Transverse colon (tissue), 4 donors: ENCODE measurements around the gene SLC7A8. TPM values are rescaled to one million over a fixed set of nuclear protein-coding genes. Genes with fewer than 3 reads are reported as not detected.

Experiments used
- DNase-seq: peaks from one replicate; pipeline ENCODE4 v3.0.0-alpha.2; 2019
- H3K27ac ChIP-seq, 4 donors: fragments of 200-600 bp; sonication (generic); 2 replicates each; pipeline ENCODE4 v1.5.1; 2016 to 2018; ENCODE audit warnings: inconsistent platforms in 4 of 4
- H3K27me3 ChIP-seq: fragments of 200-600 bp; sonication (generic); 2 replicates; pipeline ENCODE4 v1.5.1; 2017; ENCODE audit warnings: inconsistent platforms
- H3K36me3 ChIP-seq, 4 donors: fragments of 200-600 bp; sonication (generic); 2 replicates each; pipeline ENCODE4 v1.5.1; 2017 to 2019; ENCODE audit warnings: inconsistent platforms in 4 of 4
- H3K4me1 ChIP-seq, 4 donors: fragments of 200-600 bp; sonication (generic); 2 replicates each; pipeline ENCODE4 v1.5.1; 2017 to 2020; ENCODE audit warnings: inconsistent platforms in 4 of 4
- H3K4me3 ChIP-seq, 4 donors: fragments of 200-600 bp; sonication (generic); 1 replicate in 1 of 4; 2 replicates in 3 of 4; pipeline versions ENCODE4 v1.5.1 to v1.6.1; 2017 to 2019; ENCODE audit warnings: inconsistent platforms in 4 of 4
- H3K9me3 ChIP-seq, 2 donors: fragments of 200-600 bp; sonication (generic); 2 replicates each; pipeline ENCODE4 v1.5.1; 2017 to 2019; ENCODE audit warnings: inconsistent platforms in 2 of 2
- CTCF ChIP-seq, 5 experiments: fragments of 200-600 bp in 3 of 5; fragments of 450-650 bp in 2 of 5; sonication (generic) in 3 of 5; IDR thresholded peaks; 1 replicate in 2 of 5; 2 replicates in 3 of 5; pipeline ENCODE4 v1.5.1; 2016 to 2017; ENCODE audit warnings: antibody characterized with exemption in 5 of 5, inconsistent platforms in 3 of 5, mild to moderate bottlenecking in 2 of 5, moderate library complexity in 1 of 5
- EP300 ChIP-seq: sonication (generic); formaldehyde crosslinking; IDR thresholded peaks from one replicate; pipeline ENCODE4 v1.6.1; 2017; ENCODE audit warnings: antibody characterized with exemption, low read depth
- POLR2A ChIP-seq: fragments of 450-650 bp; IDR thresholded peaks from one replicate; pipeline ENCODE4 v1.6.1; 2016; ENCODE audit warnings: antibody characterized with exemption, mild to moderate bottlenecking, moderate library complexity
- POLR2AphosphoS5 ChIP-seq, 3 donors: sonication (generic); formaldehyde crosslinking; IDR thresholded peaks; one replicate each; pipeline ENCODE4 v1.6.1; 2016; ENCODE audit warnings: antibody characterized with exemption in 3 of 3
- WGBS, 2 donors: methylation state at CpG; one replicate each; pipeline ENCODE4 v1.1.5; 2018; ENCODE audit warnings: low coverage in 1 of 2; 5-methylcytosine and 5-hydroxymethylcytosine counted together
- in situ Hi-C, 4 donors: fragments of 200-750 bp; cut with MboI; loops; one replicate each; pipeline versions ENCODE4 v1.15.0 to v1.15.1; 2017; ENCODE audit warnings: low sequenced_read_pairs in 3 of 4, low pct_ligation_motif_present in 1 of 4, low pct_unique_long_range_greater_than_20kb in 1 of 4
- intact Hi-C: fragments of 100-400 bp; cut with DNase I; formaldehyde crosslinking; loops from one replicate; pipeline ENCODE4 v1.15.1; 2023; ENCODE audit warnings: low total_unique reads
- total RNA-seq, 4 donors: library from RNA; depleted of rRNA; stranded (reverse); fragments of >200 nt; gene quantifications; one replicate each; pipeline ENCODE4 v1.1.0, GENCODE V29; 2016

The SLC7A8 gene
- total RNA-seq, 4 donors from 2014 or later = 5.2 to 29.1 (median 14.2) TPM

- in situ Hi-C loops = no loop called here
- H3K9me3 ChIP-seq = no peaks in the 10 kb centered on the region
- H3K4me3 ChIP-seq = no peak overlapping the region
- no peak for DNase-seq
- peaks cover 0 to 92% (median 45%) of the 10 kb centered on the region in 4 donors for H3K36me3 ChIP-seq
- TF ChIP-seq POLR2A (no peak), POLR2AphosphoS5 (IDR thresholded peaks at IDR 0.05) (no peak), CTCF (IDR thresholded peaks at IDR 0.05) (no peak), EP300 (no peak)
- H3K27me3 ChIP-seq = no peaks in the 10 kb centered on the region
- intact Hi-C loops = no loop called here
- no peak overlapping the region for H3K27ac ChIP-seq
- WGBS, 2 donors = 71 to 86% methylated on average over 1 of the region's 1 CpG
- peaks cover 0 to 28% (median 7%) of the 10 kb centered on the region in 4 donors for H3K4me1 ChIP-seq
Observed at GRCh38 chr14:23080474-23080873, 103.0 kb downstream of the SLC7A8 start.

- WGBS, 2 donors = 40 to 89% methylated on average over 1 to 2 of the region's 2 CpGs
Observed at GRCh38 chr14:23079716-23080115, 103.7 kb downstream of the SLC7A8 start.

DNA sequence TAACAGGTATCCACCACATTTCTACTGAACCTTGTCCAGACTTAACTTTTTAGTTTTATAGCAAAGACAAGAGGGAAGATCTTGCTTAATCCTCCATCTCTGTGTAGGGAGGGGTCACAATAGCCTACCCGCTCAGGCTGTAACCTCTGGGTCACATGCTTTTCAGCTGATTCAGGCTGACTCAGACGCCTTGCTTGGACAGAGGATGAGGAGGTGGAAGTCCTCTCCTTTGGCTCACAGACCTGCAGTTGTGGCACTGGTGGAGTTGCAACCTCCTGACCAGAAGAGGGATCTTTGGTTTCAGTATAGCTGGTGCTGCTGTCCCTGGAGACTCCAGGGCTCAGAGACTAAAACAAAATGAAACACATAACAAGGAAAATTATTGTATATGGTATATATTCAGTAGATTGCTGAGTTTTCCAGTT, 104.8 kb downstream of the SLC7A8 start:
- no peaks in the 10 kb centered on the region for H3K9me3 ChIP-seq
- 20 to 56% methylated on average over 1 to 2 of the region's 2 CpGs for WGBS, 2 donors
- H3K4me3 ChIP-seq = no peak overlapping the region
- peak overlapping the region; percentile 38 to 60 (median 53) for H3K27ac ChIP-seq
- peaks cover 0 to 92% (median 45%) of the 10 kb centered on the region in 4 donors for H3K36me3 ChIP-seq
- in situ Hi-C loops = no loop called here
- intact Hi-C loops = no loop called here
- H3K27me3 ChIP-seq = no peaks in the 10 kb centered on the region
- TF ChIP-seq POLR2AphosphoS5 (IDR thresholded peaks at IDR 0.05) (peak; percentile 15 to 53 (median 26)), POLR2A (no peak)
- H3K4me1 ChIP-seq = peaks cover 0 to 28% (median 7%) of the 10 kb centered on the region in 4 donors
- peak; percentile 69 for DNase-seq

More at GRCh38 chr14:23079716-23080115, 103.7 kb downstream of the SLC7A8 start:
- H3K4me3 ChIP-seq = no peak overlapping the region
- H3K36me3 ChIP-seq = peaks cover 0 to 92% (median 44%) of the 10 kb centered on the region in 4 donors
- no peaks in the 10 kb centered on the region for H3K27me3 ChIP-seq
- peak overlapping the region in 2 of 4 donors; percentile 52 to 54 for H3K27ac ChIP-seq
- intact Hi-C loops (no loop called here), in situ Hi-C loops (no loop called here)
- no peak for DNase-seq
- H3K9me3 ChIP-seq = no peaks in the 10 kb centered on the region
- TF ChIP-seq EP300 = no peak
- no peak for TF ChIP-seq CTCF (IDR thresholded peaks at IDR 0.05)
- TF ChIP-seq POLR2AphosphoS5 (IDR thresholded peaks at IDR 0.05) = no peak
- TF ChIP-seq POLR2A = no peak
- H3K4me1 ChIP-seq = peaks cover 0 to 28% (median 7%) of the 10 kb centered on the region in 4 donors

DNA sequence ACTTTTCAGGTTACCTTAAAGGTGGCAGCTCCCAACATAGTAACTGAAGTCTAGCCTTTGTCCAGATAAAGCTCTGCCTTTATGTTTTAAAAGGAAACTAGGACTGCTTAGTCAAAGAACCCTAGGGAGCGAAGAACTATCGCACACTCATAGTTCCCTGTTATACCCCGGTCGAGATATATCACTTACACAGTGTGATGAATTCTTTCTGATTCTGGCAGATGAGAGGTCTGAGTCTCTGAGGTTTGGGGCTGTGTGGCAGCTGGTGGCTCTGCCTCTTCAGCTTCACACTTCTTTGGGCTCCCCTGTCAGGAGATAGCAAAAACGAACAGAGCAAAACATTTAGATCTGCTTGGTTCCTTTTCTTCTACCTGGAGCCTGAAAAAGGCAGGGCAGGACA, 105.5 kb downstream of the SLC7A8 start:
- peak overlapping the region; percentile 38 to 60 (median 53) for H3K27ac ChIP-seq
- H3K4me3 ChIP-seq = no peak overlapping the region
- intact Hi-C loops = no loop called here
- in situ Hi-C loops = no loop called here
- TF ChIP-seq POLR2A (no peak), EP300 (no peak), CTCF (IDR thresholded peaks at IDR 0.05) (no peak)
- no peaks in the 10 kb centered on the region for H3K9me3 ChIP-seq
- no peaks in the 10 kb centered on the region for H3K27me3 ChIP-seq
- WGBS, 2 donors = 86 to 89% methylated on average over 2 to 5 of the region's 5 CpGs
- DNase-seq = no peak
- H3K36me3 ChIP-seq = peaks cover 0 to 91% (median 44%) of the 10 kb centered on the region in 4 donors
- peaks cover 0 to 33% (median 7%) of the 10 kb centered on the region in 4 donors for H3K4me1 ChIP-seq
